Peyer's patch (tissue), 4 donors: ENCODE results near the gene SLX4.

Experiments used
- POLR2A ChIP-seq, 2 donors: fragments of 450-650 bp; IDR thresholded peaks; one replicate each; pipeline ENCODE4 v1.5.1; 2017; ENCODE audit warnings: antibody characterized with exemption in 2 of 2, mild to moderate bottlenecking in 2 of 2, moderate library complexity in 2 of 2
- TF ChIP-seq, protein P1 (sequence below), 6 experiments: fragments of 450-650 bp in 4 of 6; fragments of 200-600 bp in 2 of 6; sonication (generic) in 1 of 6; IDR thresholded peaks; one replicate each; pipeline ENCODE4 v1.5.1; 2017 to 2019; ENCODE audit warnings: antibody characterized with exemption in 6 of 6, mild to moderate bottlenecking in 3 of 6, moderate library complexity in 1 of 6

- TF ChIP-seq, protein P1, sequence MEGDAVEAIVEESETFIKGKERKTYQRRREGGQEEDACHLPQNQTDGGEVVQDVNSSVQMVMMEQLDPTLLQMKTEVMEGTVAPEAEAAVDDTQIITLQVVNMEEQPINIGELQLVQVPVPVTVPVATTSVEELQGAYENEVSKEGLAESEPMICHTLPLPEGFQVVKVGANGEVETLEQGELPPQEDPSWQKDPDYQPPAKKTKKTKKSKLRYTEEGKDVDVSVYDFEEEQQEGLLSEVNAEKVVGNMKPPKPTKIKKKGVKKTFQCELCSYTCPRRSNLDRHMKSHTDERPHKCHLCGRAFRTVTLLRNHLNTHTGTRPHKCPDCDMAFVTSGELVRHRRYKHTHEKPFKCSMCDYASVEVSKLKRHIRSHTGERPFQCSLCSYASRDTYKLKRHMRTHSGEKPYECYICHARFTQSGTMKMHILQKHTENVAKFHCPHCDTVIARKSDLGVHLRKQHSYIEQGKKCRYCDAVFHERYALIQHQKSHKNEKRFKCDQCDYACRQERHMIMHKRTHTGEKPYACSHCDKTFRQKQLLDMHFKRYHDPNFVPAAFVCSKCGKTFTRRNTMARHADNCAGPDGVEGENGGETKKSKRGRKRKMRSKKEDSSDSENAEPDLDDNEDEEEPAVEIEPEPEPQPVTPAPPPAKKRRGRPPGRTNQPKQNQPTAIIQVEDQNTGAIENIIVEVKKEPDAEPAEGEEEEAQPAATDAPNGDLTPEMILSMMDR (IDR thresholded peaks at IDR 0.05): no peak
- TF ChIP-seq POLR2A (IDR thresholded peaks at IDR 0.05): no peak
Measured at GRCh38 chr16:3548445-3548844, 63.0 kb downstream of the SLX4 start.
